ENCODE results near the gene PARD3B.

PARD3B gene

DNA sequence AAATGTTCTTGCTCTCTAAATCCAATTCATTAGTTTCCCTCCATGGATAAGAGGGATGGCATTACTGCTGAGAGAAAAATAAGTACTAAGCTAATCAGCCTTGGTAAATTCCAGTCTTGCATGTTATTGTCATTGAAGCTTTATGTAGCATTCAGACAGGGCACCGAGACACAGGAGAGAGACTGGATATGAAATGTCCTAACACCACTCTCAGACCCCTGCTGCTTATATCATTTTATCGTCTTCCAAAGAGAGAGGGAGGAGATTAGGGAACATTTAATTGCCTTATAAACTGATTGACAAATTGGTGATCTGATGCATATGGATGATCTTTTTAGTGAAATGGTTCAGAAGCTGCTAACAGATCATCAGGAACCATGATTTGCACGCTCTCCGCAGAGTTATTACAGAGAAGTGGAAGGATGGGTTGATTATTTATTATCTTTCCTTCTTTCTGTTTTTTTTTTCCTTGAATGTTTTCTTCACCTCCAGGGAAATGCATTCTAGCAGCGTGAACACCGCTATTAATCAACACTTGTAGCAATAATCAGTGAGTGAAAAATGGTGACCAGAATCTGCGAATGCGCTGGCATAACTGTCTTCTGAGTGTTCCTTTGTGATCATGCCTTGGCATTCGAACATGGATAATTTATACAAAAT is 986.3 kb downstream of the PARD3B start:
- H3K4me3 ChIP-seq (ENCODE audit: low read length) = no peak overlapping the region

DNA sequence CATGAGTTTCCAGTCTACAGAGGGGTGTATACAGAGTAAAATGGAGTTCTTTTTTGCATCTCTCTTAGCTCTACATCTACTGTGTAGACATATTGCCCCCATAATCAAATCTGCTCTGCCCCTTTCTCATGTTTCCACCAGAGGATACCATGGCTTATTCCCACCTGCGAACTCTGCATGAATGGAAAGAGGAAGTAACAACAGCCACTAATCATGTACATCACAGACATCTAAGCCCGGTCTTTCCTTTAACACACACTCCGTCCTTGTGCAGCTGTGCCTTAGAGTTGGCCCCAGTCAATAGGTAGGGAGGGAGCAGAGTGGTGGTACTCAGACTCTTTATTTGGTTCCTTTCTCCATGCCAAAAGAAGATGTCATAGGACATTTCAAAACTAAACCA is 989.7 kb downstream of the PARD3B start:
- DNase-seq (ENCODE audit: low read depth) = no peak
- TF ChIP-seq, protein P1, sequence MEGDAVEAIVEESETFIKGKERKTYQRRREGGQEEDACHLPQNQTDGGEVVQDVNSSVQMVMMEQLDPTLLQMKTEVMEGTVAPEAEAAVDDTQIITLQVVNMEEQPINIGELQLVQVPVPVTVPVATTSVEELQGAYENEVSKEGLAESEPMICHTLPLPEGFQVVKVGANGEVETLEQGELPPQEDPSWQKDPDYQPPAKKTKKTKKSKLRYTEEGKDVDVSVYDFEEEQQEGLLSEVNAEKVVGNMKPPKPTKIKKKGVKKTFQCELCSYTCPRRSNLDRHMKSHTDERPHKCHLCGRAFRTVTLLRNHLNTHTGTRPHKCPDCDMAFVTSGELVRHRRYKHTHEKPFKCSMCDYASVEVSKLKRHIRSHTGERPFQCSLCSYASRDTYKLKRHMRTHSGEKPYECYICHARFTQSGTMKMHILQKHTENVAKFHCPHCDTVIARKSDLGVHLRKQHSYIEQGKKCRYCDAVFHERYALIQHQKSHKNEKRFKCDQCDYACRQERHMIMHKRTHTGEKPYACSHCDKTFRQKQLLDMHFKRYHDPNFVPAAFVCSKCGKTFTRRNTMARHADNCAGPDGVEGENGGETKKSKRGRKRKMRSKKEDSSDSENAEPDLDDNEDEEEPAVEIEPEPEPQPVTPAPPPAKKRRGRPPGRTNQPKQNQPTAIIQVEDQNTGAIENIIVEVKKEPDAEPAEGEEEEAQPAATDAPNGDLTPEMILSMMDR (conservative IDR thresholded peaks at IDR 0.05; ENCODE audit: low read depth, low read length) = no peak
- no peak overlapping the region for H3K4me3 ChIP-seq (ENCODE audit: low read length)

More for the DNA sequence above, 986.3 kb downstream of the PARD3B start:
- TF ChIP-seq, protein P1 (conservative IDR thresholded peaks at IDR 0.05; ENCODE audit: low read depth, low read length) = no peak
- DNase-seq (ENCODE audit: low read depth) = no peak

DNA sequence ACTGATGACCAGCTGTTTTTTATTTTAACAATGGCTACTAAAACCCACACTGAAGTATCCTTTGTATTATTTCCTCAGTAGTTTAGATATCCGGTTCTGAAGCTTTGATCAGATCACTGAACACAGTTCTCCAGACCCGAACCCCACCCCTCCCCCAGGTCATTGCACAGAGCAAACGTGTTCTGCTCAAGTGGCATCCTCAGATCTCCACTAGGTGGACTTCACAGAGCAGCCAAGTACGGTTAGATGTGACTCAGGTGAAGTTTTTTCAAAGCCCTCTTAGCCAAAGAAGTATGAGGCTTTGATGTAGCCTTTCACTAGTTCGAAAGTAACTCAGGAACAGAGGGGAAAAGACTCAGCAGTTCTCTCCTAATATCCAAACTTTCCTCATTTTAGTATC is 994.3 kb downstream of the PARD3B start:
- DNase-seq (ENCODE audit: low read depth) = no peak
- H3K4me3 ChIP-seq (ENCODE audit: low read length) = no peak overlapping the region
- TF ChIP-seq, protein P1 (conservative IDR thresholded peaks at IDR 0.05; ENCODE audit: low read depth, low read length) = peak; percentile 10

DNA sequence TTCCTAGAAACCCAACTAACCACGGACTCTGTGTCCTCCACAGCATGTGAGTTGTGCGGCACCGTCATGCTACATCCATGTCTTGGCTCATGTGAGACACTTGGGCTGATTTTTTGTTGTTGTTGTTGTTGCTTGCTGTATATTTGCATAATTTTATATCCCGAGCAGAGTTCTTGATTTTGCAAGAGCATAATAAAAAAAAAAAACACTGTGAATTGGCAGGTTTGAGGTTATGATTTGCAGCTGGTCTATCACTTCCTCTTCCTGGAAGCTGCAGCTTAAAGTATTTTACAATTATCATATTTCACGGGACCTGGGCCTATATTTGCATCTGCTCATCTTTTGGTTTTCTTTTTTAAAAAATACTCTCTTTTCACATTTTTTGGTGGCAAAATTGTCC is 994.8 kb downstream of the PARD3B start:
- no peak overlapping the region for H3K4me3 ChIP-seq (ENCODE audit: low read length)
- TF ChIP-seq, protein P1 (conservative IDR thresholded peaks at IDR 0.05; ENCODE audit: low read depth, low read length) = no peak
- no peak for DNase-seq (ENCODE audit: low read depth)

DNA sequence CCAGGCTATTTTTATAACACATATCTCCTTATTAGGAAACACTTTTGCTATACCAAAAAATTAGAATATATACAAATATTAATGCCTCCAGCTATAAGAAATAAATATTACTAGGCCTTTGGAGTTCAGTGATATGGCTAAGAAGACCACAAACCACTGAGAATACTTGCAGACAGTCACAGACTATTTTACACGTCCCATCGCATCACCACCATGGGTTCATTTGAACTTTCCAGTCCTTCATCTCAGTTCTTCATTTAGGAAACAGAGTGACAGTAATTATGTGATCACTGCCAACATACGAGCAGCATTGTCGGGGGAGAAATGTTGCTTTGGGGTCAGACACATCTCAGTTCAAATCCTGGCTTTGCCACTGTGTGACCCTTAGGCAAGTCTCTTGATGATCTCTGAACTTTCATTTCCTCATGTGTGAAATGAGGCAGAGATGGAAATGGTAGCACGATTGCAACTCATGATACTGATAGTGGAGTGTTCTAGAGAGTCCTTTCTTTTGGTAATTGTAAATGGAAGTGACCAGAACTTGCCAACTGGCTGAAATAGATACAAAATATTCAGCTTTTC is 998.1 kb downstream of the PARD3B start:
- TF ChIP-seq, protein P1 (conservative IDR thresholded peaks at IDR 0.05; ENCODE audit: low read depth, low read length) = no peak
- H3K4me3 ChIP-seq (ENCODE audit: low read length) = no peak overlapping the region
- no peak for DNase-seq (ENCODE audit: low read depth)

DNA sequence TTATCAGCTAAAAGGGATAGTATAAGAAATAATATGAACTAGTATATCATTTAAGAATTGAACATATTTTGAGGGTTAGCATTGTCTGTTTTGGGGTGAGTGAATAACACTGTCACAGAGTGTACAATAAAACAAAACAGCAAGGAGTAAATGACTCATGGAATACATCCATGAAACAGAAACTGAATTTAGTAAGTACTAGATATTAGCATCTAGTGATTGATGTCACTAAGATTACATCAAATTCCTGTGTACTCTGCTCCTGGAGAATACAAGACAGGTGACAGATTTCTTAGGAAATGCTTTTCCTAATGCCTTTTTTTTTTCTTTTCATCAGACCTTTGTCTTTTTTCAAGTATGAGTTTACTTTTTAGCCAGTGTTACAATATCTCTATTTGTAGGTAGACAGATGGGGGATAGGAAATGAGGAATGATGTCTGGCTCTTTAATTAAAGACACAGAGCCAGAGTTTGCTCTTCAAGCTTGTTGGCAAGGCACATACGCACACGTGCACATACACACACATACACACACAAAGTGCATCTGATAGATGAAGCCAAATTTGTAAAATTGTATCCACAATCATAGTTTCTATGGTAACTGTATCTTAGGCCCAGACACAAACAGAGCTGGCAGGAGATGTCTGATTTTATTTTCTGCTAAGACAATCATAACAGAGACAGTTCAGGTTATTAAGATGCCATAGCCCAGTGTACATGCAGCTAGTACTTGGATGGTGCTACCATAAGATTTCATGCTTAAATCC is 998.8 kb downstream of the PARD3B start:
- no peak overlapping the region for H3K4me3 ChIP-seq (ENCODE audit: low read length)
- TF ChIP-seq, protein P1 (conservative IDR thresholded peaks at IDR 0.05; ENCODE audit: low read depth, low read length) = no peak
- no peak for DNase-seq (ENCODE audit: low read depth)

Measured in retinal pigment epithelial cell (primary cell).